A673 (cell line): ENCODE results near the gene PPP1R2B. TPM values are rescaled to one million over a fixed set of nuclear protein-coding genes. Genes with fewer than 3 reads are reported as not detected.

Source experiments
- BruUV-seq: library from RNA; stranded (reverse); fragments of 400-500 nt; replicated peaks from 2 replicates; lab custom pipeline; 2021; lab: Mats Ljungman, UMichigan
- CTCF ChIA-PET: fragments of 300-600 bp; sonication (Branson Sonifier 250); formaldehyde crosslinking; loops from one replicate; lab custom pipeline; 2022; ENCODE audit warnings: antibody characterized with exemption; lab: Charles Lee
- POLR2A ChIA-PET: fragments of 300-600 bp; sonication (Branson Sonifier 250); formaldehyde crosslinking; loops from one replicate; lab custom pipeline; 2022; ENCODE audit warnings: antibody characterized with exemption; ENCODE audit not compliant: low non-redundant PET; lab: Charles Lee
- DNase-seq: peaks from one replicate; pipeline ENCODE4 v3.0.0-alpha.2; 2015; ENCODE audit warnings: low spot score
- H3K27ac ChIP-seq: fragments of 200-600 bp; sonication (generic); 2 replicates; pipeline ENCODE4 v1.5.1; 2016; ENCODE audit warnings: mixed run types, low read depth, mild to moderate bottlenecking, mixed read lengths, antibody characterized with exemption, low read length; ENCODE audit not compliant: poor library complexity, severe bottlenecking
- H3K27me3 ChIP-seq: fragments of 200-600 bp; sonication (generic); replicated peaks from 2 replicates; pipeline ENCODE4 v1.6.1; 2017; ENCODE audit warnings: mixed run types, low read depth, mild to moderate bottlenecking, mixed read lengths, antibody characterized with exemption, low read length; ENCODE audit not compliant: insufficient read depth, poor library complexity
- H3K36me3 ChIP-seq: fragments of 200-600 bp; sonication (generic); 2 replicates; pipeline ENCODE4 v1.6.1; 2016; ENCODE audit warnings: mixed run types, mild to moderate bottlenecking, mixed read lengths, antibody characterized with exemption, low read length; ENCODE audit not compliant: insufficient read depth, poor library complexity, severe bottlenecking
- H3K4me1 ChIP-seq: fragments of 200-600 bp; sonication (generic); 2 replicates; pipeline ENCODE4 v1.6.1; 2017; ENCODE audit warnings: mixed run types, mild to moderate bottlenecking, mixed read lengths, antibody characterized with exemption, low read length; ENCODE audit not compliant: insufficient read depth, poor library complexity, severe bottlenecking
- H3K4me3 ChIP-seq: fragments of 200-600 bp; sonication (generic); 2 replicates; pipeline ENCODE4 v1.5.1; 2016; ENCODE audit warnings: low read depth, mixed run types, mild to moderate bottlenecking, mixed read lengths, low read length; ENCODE audit not compliant: poor library complexity, severe bottlenecking
- H3K9me3 ChIP-seq: fragments of 200-600 bp; sonication (generic); 2 replicates; pipeline ENCODE4 v1.6.1; 2016; ENCODE audit warnings: mixed run types, low read depth, mild to moderate bottlenecking, mixed read lengths, antibody characterized with exemption, low read length; ENCODE audit not compliant: poor library complexity, severe bottlenecking
- EZH2 ChIP-seq: fragments of 200-600 bp; sonication (generic); IDR thresholded peaks from 2 replicates; pipeline ENCODE4 v1.6.1; 2017; ENCODE audit warnings: borderline replicate concordance, low read depth, mild to moderate bottlenecking, mixed read lengths, antibody characterized with exemption, low read length; ENCODE audit not compliant: poor library complexity, severe bottlenecking
- intact Hi-C: fragments of 100-400 bp; cut with micrococcal nuclease; formaldehyde crosslinking; loops from one replicate; pipeline ENCODE4 v1.10.0; 2022; ENCODE audit not compliant: unreplicated experiment
- total RNA-seq: library from RNA; stranded (reverse); gene quantifications from 2 replicates; pipeline ENCODE4 v1.2.3, GENCODE V29; 2021
- TF ChIP-seq, protein P1 (sequence below): fragments of 300-800, 200-600 bp; sonication (generic); conservative IDR thresholded peaks from 2 replicates; pipeline ENCODE4 v1.5.1; 2017; ENCODE audit warnings: low read depth, mild to moderate bottlenecking, antibody characterized with exemption, low read length, moderate library complexity, mixed read lengths

The PPP1R2B gene
- total RNA-seq, 1 experiment from 2014 or later = not detected

DNA sequence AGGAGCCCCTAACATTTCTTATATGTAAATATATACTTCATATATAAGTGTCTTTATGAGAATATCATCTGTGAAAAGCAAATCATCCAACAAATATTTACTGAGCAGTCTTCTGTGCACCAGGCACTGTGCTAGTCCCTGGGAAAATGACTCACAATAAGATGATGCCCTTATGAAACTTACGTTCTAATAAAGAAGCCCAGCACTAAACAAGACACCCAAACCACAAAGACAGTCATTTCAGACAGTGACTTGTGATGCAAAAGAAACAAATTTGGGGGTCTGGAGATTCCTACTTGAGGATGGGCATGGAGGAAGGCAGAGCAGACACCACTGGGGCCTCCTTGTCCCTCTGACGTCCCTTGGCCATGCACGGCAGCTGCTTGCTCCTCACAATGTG is 30.6 kb upstream of the PPP1R2B start:
- intact Hi-C loops = loop anchor here (5.0 kb wide), 2 partner anchors 1202 to 1682 kb away; no protein-coding TSS in a partner anchor
- no TSS peak for BruUV-seq
- Histone ChIP-seq H3K27me3 (no peaks in the 10 kb centered on the region), H3K27ac (no peak overlapping the region), H3K36me3 (no peaks in the 10 kb centered on the region), H3K4me3 (no peak overlapping the region), H3K9me3 (no peaks in the 10 kb centered on the region), H3K4me1 (no peaks in the 10 kb centered on the region)
- POLR2A ChIA-PET = no interaction called here
- no peak for DNase-seq
- CTCF ChIA-PET = no interaction called here
- TF ChIP-seq, protein P1, sequence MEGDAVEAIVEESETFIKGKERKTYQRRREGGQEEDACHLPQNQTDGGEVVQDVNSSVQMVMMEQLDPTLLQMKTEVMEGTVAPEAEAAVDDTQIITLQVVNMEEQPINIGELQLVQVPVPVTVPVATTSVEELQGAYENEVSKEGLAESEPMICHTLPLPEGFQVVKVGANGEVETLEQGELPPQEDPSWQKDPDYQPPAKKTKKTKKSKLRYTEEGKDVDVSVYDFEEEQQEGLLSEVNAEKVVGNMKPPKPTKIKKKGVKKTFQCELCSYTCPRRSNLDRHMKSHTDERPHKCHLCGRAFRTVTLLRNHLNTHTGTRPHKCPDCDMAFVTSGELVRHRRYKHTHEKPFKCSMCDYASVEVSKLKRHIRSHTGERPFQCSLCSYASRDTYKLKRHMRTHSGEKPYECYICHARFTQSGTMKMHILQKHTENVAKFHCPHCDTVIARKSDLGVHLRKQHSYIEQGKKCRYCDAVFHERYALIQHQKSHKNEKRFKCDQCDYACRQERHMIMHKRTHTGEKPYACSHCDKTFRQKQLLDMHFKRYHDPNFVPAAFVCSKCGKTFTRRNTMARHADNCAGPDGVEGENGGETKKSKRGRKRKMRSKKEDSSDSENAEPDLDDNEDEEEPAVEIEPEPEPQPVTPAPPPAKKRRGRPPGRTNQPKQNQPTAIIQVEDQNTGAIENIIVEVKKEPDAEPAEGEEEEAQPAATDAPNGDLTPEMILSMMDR = no peak
- no peak for TF ChIP-seq EZH2

DNA sequence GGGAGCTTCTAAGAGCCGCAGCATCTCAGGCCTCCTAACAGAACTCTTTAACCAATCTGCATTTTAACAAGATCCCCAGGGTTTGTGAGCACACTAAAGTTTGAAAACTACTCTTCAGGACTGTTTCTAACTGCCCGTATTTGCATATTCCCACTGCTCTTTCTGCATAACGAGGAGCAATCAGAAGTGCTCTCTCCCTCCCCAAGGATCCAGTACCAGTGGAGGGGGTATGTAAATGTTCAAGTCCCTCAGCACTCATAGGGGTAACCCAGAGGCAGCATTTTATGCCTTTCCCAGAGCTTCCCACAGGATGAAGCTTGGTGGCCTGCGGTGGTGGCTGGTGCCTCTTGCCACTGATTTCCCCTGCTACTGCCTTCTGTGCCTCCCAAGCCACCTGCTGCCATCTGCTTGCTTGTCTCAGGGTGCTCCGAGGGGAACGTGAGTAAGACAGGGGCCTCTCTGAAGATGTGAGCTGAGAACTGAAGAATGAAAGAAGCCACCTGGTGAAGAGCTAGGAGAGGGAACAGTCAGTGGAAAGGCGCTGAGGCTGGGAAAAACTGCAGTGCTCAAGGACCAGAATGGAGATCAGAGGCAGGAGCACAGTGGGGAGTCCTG is 30.0 kb upstream of the PPP1R2B start:
- CTCF ChIA-PET = no interaction called here
- no peaks in the 10 kb centered on the region for H3K27me3 ChIP-seq
- H3K27ac ChIP-seq = no peak overlapping the region
- intact Hi-C loops = loop anchor here (5.0 kb wide), 2 partner anchors 1203 to 1683 kb away; no protein-coding TSS in a partner anchor
- TF ChIP-seq, protein P1 = no peak
- no peak for TF ChIP-seq EZH2
- no peaks in the 10 kb centered on the region for H3K4me1 ChIP-seq
- H3K4me3 ChIP-seq = no peak overlapping the region
- H3K9me3 ChIP-seq = no peaks in the 10 kb centered on the region
- no peaks in the 10 kb centered on the region for H3K36me3 ChIP-seq
- POLR2A ChIA-PET = no interaction called here
- no peak for DNase-seq
- BruUV-seq = no TSS peak

DNA sequence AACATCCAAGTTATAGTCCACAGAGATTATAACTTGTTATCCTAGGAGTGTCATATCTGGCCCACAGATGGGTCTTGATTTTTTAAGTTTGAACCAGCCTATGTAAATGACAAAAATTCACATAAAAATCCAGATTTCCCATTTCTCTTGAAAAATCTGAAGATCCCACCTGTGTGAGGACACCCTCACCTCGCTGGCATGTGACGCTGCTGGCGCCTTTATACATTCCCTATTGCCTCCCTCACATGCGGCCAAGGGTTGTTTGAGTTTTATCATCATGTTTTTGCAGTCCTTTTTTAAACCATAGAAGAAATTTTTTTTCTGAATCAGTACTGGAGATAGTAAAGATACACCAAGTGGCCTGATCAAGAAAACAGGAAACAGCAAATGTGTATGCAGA is 25.9 kb upstream of the PPP1R2B start:
- Histone ChIP-seq H3K4me3 (no peak overlapping the region), H3K27ac (no peak overlapping the region), H3K9me3 (no peaks in the 10 kb centered on the region), H3K36me3 (no peaks in the 10 kb centered on the region), H3K4me1 (no peaks in the 10 kb centered on the region), H3K27me3 (no peaks in the 10 kb centered on the region)
- CTCF ChIA-PET = no interaction called here
- TF ChIP-seq, protein P1 = no peak
- TF ChIP-seq EZH2 = no peak
- DNase-seq = no peak
- no TSS peak for BruUV-seq
- POLR2A ChIA-PET = no interaction called here
- intact Hi-C loops = no loop called here
